Stromal cell of bone marrow (primary cell): Measurements from ENCODE around the gene PSG1.

Source experiments
- DNase-seq: peaks from one replicate; pipeline ENCODE4 v3.0.0-alpha.2; 2012; ENCODE audit warnings: low read depth

The PSG1 gene

GRCh38 chr19:42819960-42820650, 59.4 kb downstream of the PSG1 start:
- peak; percentile 63 for DNase-seq

DNA sequence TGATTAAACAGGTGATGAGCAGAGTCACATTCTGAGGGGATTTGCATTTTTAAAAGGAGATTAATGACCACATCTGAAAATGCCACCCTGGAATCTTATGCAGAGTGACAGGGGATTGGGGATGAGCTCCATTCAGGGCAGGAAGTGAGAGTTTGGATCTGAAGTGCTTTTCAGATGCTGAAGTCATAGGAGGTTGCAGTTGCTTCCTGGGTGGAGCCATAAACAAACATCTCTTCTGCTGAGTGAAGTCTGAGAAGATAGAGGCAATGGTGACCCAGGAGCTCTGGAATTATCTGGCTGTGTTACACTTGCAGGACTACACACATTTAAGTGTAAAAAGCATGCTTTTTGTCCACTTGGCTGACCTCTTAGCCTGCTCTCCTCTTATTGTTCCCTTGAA, 62.6 kb downstream of the PSG1 start:
- DNase-seq: no peak
